ENCODE results near the gene CACNG6. TPM values are rescaled to one million over a fixed set of nuclear protein-coding genes. Genes with fewer than 3 reads are reported as not detected.
A peak's percentile ranks its signal among the peaks of the same experiment; 100 is the strongest.

Gene CACNG6
- polyA plus RNA-seq, 12 donors: 11.9 to 53.5 (median 26.8) TPM; not detected in 1

GRCh38 chr19:53962887-53963431, 28.5 kb upstream of the CACNG6 start, which contains the start of gene CACNG8:
Gene CACNG8, plus strand, starts transcription at chr19:53962937.
- DNase-seq: no peak

- no peak for DNase-seq
Observed at GRCh38 chr19:53965091-53965490, 26.3 kb upstream of the CACNG6 start.

GRCh38 chr19:53966931-53967330, 24.5 kb upstream of the CACNG6 start:
- no peak for DNase-seq

- no peak for DNase-seq
Observed at GRCh38 chr19:53969366-53969765, 22.1 kb upstream of the CACNG6 start.

- DNase-seq: no peak
Observed at GRCh38 chr19:53971673-53972072, 19.8 kb upstream of the CACNG6 start.

- DNase-seq: peak; percentile 81
Observed at GRCh38 chr19:53977429-53977990, 13.9 kb upstream of the CACNG6 start.

GRCh38 chr19:53977991-53978731, 13.3 kb upstream of the CACNG6 start:
- peak; percentile 32 for DNase-seq

- no peak for DNase-seq
Observed at GRCh38 chr19:53978975-53979801, 12.2 kb upstream of the CACNG6 start.

GRCh38 chr19:53980539-53981375, 10.7 kb upstream of the CACNG6 start:
- no peak for DNase-seq

GRCh38 chr19:53981376-53981951, 10.0 kb upstream of the CACNG6 start:
- no peak for DNase-seq

- no peak for DNase-seq
Observed at GRCh38 chr19:53982001-53982451, 9.4 kb upstream of the CACNG6 start.

- no peak for DNase-seq
Observed at GRCh38 chr19:53982611-53983010, 8.8 kb upstream of the CACNG6 start.

GRCh38 chr19:53983457-53984289, 7.8 kb upstream of the CACNG6 start:
- no peak for DNase-seq

- DNase-seq: no peak
Observed at GRCh38 chr19:53985863-53986262, 5.6 kb upstream of the CACNG6 start.

- DNase-seq: no peak
Observed at GRCh38 chr19:53988981-53989380, 2.5 kb upstream of the CACNG6 start.

- DNase-seq: no peak
Observed at GRCh38 chr19:53989600-53990533, 1.6 kb upstream of the CACNG6 start.

- no peak for DNase-seq
Observed at GRCh38 chr19:53992211-53992610, 774 bp downstream of the CACNG6 start.

GRCh38 chr19:53992815-53993214, 1.4 kb downstream of the CACNG6 start:
- DNase-seq: no peak

GRCh38 chr19:53993448-53993847, 2.0 kb downstream of the CACNG6 start:
- no peak for DNase-seq

All from muscle of arm (tissue), 12 donors.